H1 (cell line): Measurements from ENCODE around the gene GXYLT2.

Experiments
- CEBPB ChIP-seq: IDR thresholded peaks from 2 replicates; pipeline ENCODE4 v1.6.1; 2012; ENCODE audit warnings: low read depth, low read length
- CREB1 ChIP-seq: IDR thresholded peaks from 2 replicates; pipeline ENCODE4 v1.6.1; 2012; ENCODE audit warnings: inconsistent platforms
- EGR1 ChIP-seq: IDR thresholded peaks from 2 replicates; pipeline ENCODE4 v1.6.1; 2011; ENCODE audit warnings: low read depth, low read length, borderline replicate concordance
- POLR2A ChIP-seq, 2 experiments: IDR thresholded peaks; 1 replicate in 1 of 2; 2 replicates in 1 of 2; pipeline ENCODE4 v1.6.1; 2011; ENCODE audit warnings: low read depth in 2 of 2, low read length in 2 of 2, mild to moderate bottlenecking in 2 of 2; ENCODE audit errors: control extremely low read depth in 1 of 2
- SAP30 ChIP-seq: fragments of 300-600 bp; sonication (generic); IDR thresholded peaks from 2 replicates; pipeline ENCODE4 v1.7.1; 2012; ENCODE audit warnings: low read length, moderate library complexity, mild to moderate bottlenecking, inconsistent platforms; ENCODE audit not compliant: insufficient read depth, insufficient replicate concordance
- SRF ChIP-seq: IDR thresholded peaks from 2 replicates; pipeline ENCODE4 v1.6.1; 2011; ENCODE audit warnings: mild to moderate bottlenecking, low read depth, low read length, moderate library complexity
- YY1 ChIP-seq: IDR thresholded peaks from 2 replicates; pipeline ENCODE4 v1.6.1; 2011; ENCODE audit warnings: low read depth, mild to moderate bottlenecking, low read length
- TF ChIP-seq, protein P1 (sequence below), 3 experiments: IDR thresholded peaks; 1 replicate in 2 of 3; 2 replicates in 1 of 3; pipeline versions ENCODE4 v1.5.1 to v1.6.1; 2011; ENCODE audit warnings: low read length in 3 of 3, mild to moderate bottlenecking in 3 of 3, inconsistent platforms in 2 of 3, low read depth in 1 of 3, moderate library complexity in 1 of 3; ENCODE audit not compliant: insufficient read depth in 1 of 3; ENCODE audit errors: control extremely low read depth in 1 of 3
- TF ChIP-seq, protein P2 (sequence below): IDR thresholded peaks from 2 replicates; pipeline ENCODE4 v1.6.1; 2012; ENCODE audit warnings: inconsistent platforms

DNA sequence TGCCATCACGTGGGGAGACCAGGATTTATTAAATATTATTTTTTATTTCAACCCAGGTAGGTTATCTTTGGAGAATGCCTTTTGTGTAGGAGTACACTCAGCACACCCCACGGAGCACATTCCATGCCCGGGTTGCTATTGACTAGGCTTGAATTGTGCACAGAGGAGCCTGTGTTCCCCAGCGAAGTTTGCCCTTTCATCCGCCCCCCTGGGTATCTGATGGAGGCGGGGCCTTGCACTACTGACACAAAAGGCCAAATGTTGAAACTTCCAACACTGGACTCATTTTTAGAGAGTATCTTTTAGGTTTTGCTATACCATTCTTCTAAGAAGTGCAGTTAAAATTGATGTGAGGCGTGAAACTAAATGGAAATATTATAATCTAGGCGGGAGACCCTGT, 69.5 kb downstream of the GXYLT2 start:
- TF ChIP-seq CEBPB: no peak
- no peak for TF ChIP-seq POLR2A (IDR thresholded peaks at IDR 0.05; ENCODE audit: control extremely low read depth in 1 of 2, low read depth in 2 of 2, low read length in 2 of 2)
- TF ChIP-seq, protein P1, sequence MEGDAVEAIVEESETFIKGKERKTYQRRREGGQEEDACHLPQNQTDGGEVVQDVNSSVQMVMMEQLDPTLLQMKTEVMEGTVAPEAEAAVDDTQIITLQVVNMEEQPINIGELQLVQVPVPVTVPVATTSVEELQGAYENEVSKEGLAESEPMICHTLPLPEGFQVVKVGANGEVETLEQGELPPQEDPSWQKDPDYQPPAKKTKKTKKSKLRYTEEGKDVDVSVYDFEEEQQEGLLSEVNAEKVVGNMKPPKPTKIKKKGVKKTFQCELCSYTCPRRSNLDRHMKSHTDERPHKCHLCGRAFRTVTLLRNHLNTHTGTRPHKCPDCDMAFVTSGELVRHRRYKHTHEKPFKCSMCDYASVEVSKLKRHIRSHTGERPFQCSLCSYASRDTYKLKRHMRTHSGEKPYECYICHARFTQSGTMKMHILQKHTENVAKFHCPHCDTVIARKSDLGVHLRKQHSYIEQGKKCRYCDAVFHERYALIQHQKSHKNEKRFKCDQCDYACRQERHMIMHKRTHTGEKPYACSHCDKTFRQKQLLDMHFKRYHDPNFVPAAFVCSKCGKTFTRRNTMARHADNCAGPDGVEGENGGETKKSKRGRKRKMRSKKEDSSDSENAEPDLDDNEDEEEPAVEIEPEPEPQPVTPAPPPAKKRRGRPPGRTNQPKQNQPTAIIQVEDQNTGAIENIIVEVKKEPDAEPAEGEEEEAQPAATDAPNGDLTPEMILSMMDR (IDR thresholded peaks at IDR 0.05; ENCODE audit: control extremely low read depth in 1 of 3, insufficient read depth in 1 of 3, low read depth in 1 of 3, low read length in 3 of 3): no peak
- no peak for TF ChIP-seq CREB1
- TF ChIP-seq YY1: no peak
- TF ChIP-seq, protein P2, sequence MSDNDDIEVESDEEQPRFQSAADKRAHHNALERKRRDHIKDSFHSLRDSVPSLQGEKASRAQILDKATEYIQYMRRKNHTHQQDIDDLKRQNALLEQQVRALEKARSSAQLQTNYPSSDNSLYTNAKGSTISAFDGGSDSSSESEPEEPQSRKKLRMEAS: no peak
- TF ChIP-seq SRF: no peak
- TF ChIP-seq SAP30: no peak
- TF ChIP-seq EGR1: no peak
